GF-D8 (cell line): ENCODE results near the gene MIPOL1.
"Not testable (repeated sequence)": the region's sequence is repeated elsewhere in the genome, so short reads cannot be mapped to it uniquely, and the experiment has no call there.

ENCODE experiments used
- DNase-seq: peaks from one replicate; lab custom pipeline; 2025; lab: John Stamatoyannopoulos, UW

Gene MIPOL1

DNA sequence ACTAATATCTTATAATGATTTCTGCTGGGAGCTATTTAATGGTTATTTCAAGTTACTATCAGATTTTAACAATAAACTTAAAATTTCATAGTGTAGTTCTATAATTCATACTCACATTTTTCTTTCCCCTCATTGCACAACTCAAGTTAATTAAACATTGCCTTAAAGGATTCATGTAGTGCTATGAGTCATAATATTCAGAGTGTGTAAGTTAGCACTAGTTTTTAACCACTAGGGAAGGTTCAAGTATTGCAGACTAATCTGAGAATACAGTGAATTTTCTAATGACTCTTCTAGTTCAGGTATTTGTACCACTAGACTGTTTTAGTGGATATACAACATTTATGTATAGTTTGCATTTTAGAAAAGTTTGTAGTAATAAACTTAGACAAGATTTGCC lies 347.4 kb downstream of the MIPOL1 start:
- DNase-seq, result no peak

DNA sequence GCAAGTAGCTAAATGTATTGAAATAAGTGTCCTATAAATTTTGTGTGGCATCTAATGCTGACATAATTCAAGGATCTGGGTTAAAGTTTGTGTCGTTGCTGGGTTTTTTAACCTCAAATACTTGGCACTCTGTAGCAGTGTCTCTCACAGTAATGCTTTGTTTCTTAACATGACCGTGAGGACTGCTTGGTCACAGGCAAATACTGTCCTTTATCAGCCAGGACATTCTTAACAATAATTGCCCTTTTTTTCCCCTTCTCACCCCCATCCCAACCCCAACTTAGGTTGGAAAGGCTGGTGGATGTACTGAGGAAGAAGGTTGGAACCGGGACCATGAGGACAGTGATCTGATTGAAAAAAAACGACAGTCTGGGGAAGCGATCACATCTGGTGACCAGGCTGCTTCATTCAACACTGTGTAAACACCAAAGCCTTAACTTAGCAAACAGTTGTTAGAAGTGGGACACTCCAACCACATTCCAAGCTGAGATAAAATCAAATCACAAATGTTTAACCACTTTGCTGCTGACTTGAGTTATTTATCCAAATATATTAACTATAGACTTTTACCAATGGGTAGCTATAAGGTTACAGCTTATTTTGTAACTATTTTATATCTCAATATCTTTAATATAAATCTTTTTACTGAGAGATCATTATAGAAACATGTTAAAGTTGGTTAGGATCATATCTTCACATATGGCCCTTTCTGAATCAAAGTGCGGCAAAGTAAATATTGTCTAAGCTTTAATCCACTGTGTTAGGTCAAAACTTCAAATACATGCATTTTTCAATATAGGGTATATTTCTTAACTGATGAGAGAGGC lies 349.1 kb downstream of the MIPOL1 start:
- no peak for DNase-seq

- no peak for DNase-seq
Observed at GRCh38 chr14:37550511-37550910, 352.8 kb downstream of the MIPOL1 start.

- no peak for DNase-seq
Observed at GRCh38 chr14:37551119-37551518, 353.4 kb downstream of the MIPOL1 start.

DNA sequence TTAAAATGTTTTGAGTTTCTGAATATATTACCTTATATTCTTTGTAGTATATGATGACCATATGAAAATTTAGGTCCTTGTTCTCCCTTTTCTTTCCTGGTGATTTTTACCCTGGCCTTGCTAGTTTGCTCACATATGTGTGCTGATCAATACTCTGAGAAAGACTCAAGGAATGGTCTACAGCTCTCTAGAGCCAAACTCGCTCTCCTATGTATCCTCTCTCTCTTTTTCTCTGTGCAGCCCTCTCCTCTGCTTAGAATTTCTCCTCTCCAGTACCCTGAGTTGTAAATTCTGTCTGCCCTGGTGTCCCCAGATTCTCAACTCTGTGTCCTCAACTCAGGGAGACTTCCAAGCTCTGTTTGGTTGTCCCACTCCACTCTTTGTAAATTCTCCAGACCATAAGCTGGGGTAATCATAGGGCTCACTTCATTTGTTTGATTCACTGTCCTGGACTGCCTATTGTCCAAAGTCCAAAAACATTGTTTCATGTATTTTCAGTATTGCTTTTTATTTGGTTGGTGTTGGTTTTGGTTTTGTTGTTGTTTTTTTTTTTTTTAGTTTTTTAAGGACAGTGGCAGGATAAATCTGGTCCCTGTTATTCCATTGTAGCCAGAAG lies 356.3 kb downstream of the MIPOL1 start:
- no peak for DNase-seq

- not testable (repeated sequence) for DNase-seq
Observed at GRCh38 chr14:37555596-37555995, 357.9 kb downstream of the MIPOL1 start.

DNA sequence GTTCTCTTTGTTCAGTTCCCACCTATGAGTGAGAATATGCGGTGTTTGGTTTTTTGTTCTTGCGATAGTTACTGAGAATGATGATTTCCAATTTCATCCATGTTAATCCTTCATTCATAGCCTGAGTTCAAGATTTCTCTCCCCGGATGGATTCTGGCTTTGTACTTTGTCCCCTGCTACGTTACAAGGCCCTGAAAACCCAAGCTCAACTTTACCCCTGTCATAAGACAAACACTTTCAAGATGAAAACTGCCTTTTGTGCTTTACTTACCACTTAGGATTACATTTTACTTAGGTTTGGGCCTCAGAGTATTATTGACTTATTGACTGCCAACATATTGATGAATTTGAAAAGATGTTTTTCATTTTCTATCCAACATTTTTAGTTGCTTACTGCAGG lies 361.0 kb downstream of the MIPOL1 start:
- DNase-seq, result no peak

GRCh38 chr14:37559386-37559785 lies 361.6 kb downstream of the MIPOL1 start:
- no peak for DNase-seq

DNA sequence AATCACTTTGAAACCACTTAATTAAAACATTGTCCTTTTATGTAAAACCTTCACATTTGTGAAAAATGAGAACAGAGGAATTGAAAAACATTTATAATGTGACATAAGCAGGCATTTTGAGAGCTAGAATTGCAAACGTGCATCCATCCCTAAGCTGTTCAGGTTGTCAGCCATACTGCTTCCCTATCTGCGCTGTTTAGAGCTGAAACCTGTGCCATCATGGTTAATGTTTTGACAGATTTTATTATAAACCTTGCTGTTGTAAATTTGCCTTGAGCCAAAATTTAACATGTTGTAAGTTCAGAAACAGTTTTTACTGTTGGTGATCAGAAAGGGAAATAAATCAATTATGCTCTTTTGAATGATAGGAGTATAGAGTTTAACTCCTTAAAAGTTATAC lies 365.5 kb downstream of the MIPOL1 start:
- no peak for DNase-seq

GRCh38 chr14:37565550-37565949 lies 367.8 kb downstream of the MIPOL1 start:
- DNase-seq, result no peak

DNA sequence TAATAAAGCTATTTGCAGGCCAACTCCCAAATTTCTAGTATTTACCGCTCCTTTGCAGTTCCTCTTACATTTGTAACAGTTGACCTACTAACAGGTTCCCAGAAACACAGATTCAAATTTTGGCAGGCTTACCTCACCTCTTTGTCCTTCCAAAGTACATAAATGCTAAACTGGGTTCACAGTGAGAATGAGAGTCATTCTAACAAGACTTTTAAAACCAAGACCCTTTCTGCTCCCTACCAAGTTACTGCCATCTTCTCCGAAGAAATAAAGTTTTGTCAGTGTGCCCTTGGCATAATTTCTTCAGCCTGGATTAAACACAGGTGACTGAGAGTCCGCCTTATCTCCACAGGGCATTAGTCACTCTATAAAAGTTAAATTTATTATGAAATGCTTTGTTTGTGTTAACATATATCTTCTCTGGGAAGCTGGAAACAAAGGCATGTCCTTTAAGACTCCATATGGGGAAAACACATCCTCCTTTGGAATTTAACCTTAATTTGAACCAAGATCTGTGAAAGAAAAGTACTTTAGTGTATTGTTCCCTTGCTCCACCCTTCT lies 369.2 kb downstream of the MIPOL1 start:
- no peak for DNase-seq

GRCh38 chr14:37569729-37570128 lies 372.0 kb downstream of the MIPOL1 start:
- DNase-seq, result no peak

DNA sequence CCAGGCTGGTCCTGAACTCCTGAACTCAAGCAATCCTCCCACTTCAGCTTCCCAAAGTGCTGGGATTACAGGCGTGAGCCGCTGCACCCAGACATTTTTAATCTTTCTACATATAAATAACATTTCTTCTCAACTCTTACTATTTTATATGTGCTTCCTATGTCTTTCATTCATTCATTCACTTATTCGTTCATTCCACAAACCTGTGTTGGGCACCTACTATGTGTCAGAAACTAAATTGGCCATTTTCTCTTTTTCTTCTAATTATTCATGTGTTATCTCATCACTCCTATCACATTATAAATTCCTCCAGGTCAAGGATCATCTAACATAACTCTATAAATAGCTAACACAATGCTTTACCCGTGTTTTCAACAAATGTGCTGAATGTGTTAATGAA lies 373.7 kb downstream of the MIPOL1 start:
- no peak for DNase-seq

GRCh38 chr14:37573356-37573755 lies 375.6 kb downstream of the MIPOL1 start:
- DNase-seq, result no peak

DNA sequence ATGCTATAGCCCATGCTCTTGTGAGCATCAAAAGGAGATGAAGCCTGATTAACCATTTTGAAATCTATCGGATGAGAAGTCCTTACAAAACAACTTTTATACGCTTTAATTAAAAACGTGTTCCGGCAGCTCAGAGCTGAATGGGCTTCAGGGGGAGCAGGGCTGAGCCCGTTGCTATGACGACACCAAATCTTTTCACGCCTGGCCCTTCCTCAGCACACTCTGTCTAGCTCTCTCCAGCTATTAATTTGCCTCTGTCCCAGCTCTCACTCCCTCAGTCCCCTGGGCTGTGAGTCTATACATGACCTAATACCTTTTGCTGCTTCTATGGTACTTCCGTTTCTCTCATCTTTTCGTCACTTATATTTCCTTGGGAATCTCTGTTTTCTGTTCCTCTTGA lies 381.5 kb downstream of the MIPOL1 start:
- DNase-seq, result no peak

DNA sequence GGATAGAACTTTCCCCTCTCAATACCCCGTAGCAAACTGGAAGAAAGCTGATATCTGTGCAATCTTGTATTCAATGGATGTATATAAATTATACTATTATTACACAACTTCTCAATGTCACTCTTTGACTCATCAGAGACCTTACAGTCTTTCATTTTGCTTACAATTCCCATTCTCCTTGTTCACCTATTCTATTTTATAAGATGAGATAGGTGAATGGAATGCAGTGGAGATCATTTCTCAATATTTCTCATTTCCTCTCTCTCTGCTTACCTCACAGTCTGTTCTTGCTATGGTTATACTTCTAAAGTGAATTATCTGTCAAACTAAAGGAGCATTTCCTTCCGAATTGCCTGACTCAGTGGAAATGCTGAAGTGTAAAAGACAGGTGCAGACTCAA lies 382.4 kb downstream of the MIPOL1 start:
- DNase-seq, result no peak

DNA sequence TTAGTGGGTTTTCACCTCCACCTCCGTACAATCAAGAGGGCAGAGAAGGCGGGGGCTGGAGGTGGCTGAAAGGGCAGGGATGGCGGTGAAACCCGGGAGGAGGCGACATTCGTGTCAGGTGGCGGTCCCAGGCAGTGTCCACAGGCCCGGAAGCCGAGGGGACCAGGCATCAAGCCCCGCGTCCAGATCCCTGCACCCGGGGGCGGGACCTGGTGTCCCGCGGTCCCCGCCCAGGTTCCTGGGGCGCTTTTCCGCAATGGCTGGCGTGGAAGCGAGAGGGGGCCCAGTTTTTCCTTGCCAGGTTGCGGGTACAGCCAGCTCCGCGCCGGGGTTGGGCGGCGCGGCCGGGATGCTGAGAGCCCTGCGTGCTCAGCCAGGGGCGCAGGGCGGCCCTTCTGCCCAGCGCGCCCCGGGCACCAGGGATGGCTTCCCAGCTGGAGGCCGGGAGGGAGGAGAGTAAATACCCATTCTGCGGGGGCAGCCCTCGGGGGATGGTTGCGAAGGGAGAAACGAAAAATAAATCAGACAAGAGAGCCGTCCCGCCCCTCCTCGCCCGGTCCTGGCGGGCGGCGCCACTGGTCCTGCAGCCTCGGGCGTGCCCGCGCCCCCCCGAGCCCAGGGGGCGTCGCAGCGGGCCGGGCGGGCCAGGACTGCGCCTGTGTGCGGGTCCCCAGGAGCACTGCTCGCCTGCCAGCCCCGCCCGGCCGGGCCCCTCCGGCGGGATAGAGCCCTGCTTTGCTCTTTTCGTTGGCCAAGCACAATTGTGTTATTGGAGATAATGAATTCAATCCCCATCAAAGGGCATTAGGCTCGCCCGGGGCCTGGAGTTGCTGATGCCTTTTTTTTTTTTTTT lies 385.8 kb downstream of the MIPOL1 start:
- no peak for DNase-seq

DNA sequence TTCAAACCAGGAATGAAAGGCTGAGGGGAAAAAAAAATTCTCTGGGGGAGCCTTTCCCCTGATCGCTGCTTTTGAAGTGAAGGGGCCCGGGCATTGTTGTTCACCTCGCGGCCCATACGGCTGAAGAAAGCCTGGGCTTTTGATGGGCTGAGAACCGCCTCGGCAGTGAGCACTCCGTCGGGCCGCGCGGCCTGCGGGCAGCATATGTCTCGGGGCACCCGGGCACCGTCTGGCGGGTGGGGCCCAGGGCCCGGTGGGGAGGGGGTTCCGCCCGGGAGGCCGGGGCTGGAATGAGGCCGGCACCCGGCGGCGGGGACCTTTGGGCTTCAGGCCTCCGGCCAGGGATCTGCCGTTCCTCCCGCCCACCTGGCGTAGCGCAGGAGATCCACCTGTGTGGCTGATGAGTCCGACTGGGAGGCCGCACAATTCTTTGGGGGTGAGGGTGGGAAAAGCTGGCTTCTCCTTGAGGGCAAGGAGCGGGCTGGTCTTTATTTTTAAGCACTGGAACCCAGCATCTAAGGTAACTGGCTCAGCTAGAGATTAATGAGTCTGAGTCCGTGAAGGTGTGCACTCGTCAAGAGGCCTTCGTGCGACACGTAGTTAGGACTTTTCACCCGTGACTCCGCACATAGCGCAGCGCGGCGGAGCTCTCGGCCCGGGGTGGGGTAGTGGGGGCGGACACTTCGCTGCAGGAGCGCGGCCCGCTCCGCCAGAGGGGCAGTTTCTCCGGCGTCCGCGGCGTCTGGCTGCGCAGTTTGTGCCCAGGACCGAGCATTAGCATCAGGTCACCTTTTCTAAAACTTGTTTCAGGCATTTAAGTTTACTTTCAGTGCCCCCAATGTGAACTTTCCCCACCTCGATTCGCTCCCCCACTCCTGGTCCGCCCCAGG lies 386.7 kb downstream of the MIPOL1 start:
- DNase-seq, result no peak

DNA sequence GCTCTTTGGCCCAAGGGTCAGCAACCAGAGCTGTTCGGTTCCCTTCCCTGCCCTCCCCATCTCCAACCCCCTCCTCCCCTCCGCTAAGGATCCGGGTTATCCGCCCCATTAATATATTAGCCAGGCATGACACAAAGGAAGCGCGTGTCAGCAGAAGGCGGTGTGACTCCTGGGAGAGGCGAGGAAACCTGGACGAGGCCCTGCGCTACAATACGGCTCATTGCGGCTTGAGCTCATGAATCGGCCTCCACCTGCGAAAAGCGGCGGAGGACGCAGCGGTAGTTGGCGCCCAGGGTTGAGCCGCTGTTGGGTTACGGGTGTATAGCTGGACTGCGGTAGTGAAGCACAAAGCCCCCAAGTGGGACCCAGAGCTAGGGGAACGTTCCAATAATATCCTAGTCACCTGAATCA lies 387.4 kb downstream of the MIPOL1 start:
- DNase-seq, result no peak

DNA sequence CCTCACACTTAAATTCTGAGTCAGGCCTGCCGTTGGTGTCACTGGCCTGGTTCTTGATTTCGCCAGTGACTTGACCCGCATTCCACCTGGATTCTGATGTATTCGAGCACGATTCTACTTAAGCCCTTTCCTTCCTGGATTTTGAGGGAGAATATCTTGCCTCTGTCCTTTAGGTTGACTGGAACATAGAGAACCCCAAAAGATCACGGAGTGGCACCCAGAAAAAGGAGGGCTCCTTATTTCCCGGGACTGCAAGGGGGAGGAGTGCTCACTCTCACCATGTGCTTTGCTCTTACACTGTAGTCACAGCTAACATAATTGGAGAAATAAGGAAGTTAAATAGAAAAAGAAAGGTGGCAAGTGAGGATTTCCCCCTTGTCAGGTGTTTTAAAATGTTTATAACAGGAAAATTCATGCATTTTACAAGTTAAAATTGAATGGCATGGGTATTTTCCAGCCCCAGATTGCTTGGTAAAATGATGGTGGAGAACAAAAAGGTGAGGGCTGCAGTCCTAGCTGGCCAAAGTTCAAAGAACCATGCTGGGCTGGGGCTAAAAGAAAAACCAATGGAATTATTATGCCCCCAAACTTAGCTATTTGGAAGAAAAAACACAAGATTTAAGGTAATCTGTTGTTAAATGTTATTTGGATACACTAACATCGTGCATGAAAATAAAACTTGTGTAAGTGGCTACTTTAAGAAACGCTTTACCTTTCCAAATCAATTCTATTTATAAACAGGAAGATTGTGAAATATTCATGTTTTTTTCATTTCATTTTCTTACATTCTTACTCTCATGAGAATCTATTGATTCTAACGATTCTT lies 388.4 kb downstream of the MIPOL1 start:
- DNase-seq, result no peak

DNA sequence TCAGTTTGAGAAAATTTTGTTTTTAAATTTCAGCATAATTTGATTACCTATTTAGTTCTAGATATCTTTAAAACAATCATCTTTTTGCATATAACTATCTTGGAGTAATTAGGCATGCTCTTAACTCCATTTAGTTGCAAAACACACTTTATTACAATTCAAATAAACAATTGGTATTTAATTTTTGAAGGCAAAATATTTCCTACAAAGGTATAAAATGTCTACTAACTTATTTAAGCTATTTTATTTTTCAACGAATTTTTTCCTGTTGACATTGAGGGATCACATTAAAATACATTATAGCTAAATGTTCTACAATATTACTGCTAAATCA lies 389.0 kb downstream of the MIPOL1 start:
- DNase-seq, result no peak
